Measurements from ENCODE around the gene PRIMA1.

Gene PRIMA1

GRCh38 chr14:93688820-93689219 is 99.5 kb downstream of the PRIMA1 start:
- no peak for TF ChIP-seq EZH2 (IDR thresholded peaks at IDR 0.05; ENCODE audit: borderline replicate concordance, low read length)
- H3K79me2 ChIP-seq (ENCODE audit: insufficient read depth, low read length) = no peaks in the 10 kb centered on the region
- H4K20me1 ChIP-seq (ENCODE audit: insufficient read depth, low read length) = no peaks in the 10 kb centered on the region
- no peak overlapping the region for H3K27ac ChIP-seq (ENCODE audit: low read depth, low read length, poor library complexity, severe bottlenecking)
- H3K9me3 ChIP-seq (ENCODE audit: low read length) = no peaks in the 10 kb centered on the region
- no peaks in the 10 kb centered on the region for H3K36me3 ChIP-seq (ENCODE audit: insufficient read depth, low read length)
- no peaks in the 10 kb centered on the region for H3K9me2 ChIP-seq (ENCODE audit: low read depth, low read length)
- no peaks in the 10 kb centered on the region for H3K27me3 ChIP-seq (ENCODE audit: insufficient read depth, low read length)
- no peak overlapping the region for H3K4me2 ChIP-seq (ENCODE audit: low read length)
- H3K4me1 ChIP-seq (ENCODE audit: insufficient read depth, low read length, severe bottlenecking) = no peaks in the 10 kb centered on the region
- no peak overlapping the region for H3K9ac ChIP-seq (ENCODE audit: low read length)
- no peak overlapping the region for H2AFZ ChIP-seq (ENCODE audit: low read length)
- no peaks in the 10 kb centered on the region for H3F3A ChIP-seq (ENCODE audit: insufficient read depth, low read length)
- H3K4me3 ChIP-seq (ENCODE audit: low read depth, low read length, poor library complexity, severe bottlenecking) = no peak overlapping the region

- no peak for TF ChIP-seq EZH2 (IDR thresholded peaks at IDR 0.05; ENCODE audit: borderline replicate concordance, low read length)
- no peak for TF ChIP-seq CTCF (IDR thresholded peaks at IDR 0.05; ENCODE audit: low read length)
- no peak overlapping the region for H3K9ac ChIP-seq (ENCODE audit: low read length)
- no peaks in the 10 kb centered on the region for H3K36me3 ChIP-seq (ENCODE audit: insufficient read depth, low read length)
- no peaks in the 10 kb centered on the region for H3K27me3 ChIP-seq (ENCODE audit: insufficient read depth, low read length)
- no peaks in the 10 kb centered on the region for H3K79me2 ChIP-seq (ENCODE audit: insufficient read depth, low read length)
- H3F3A ChIP-seq (ENCODE audit: insufficient read depth, low read length) = no peaks in the 10 kb centered on the region
- no peak overlapping the region for H2AFZ ChIP-seq (ENCODE audit: low read length)
- H4K20me1 ChIP-seq (ENCODE audit: insufficient read depth, low read length) = no peaks in the 10 kb centered on the region
- H3K9me2 ChIP-seq (ENCODE audit: low read depth, low read length) = no peaks in the 10 kb centered on the region
- H3K9me3 ChIP-seq (ENCODE audit: low read length) = no peaks in the 10 kb centered on the region
- H3K4me1 ChIP-seq (ENCODE audit: insufficient read depth, low read length, severe bottlenecking) = no peaks in the 10 kb centered on the region
- H3K4me3 ChIP-seq (ENCODE audit: low read depth, low read length, poor library complexity, severe bottlenecking) = no peak overlapping the region
- no peak overlapping the region for H3K4me2 ChIP-seq (ENCODE audit: low read length)
- H3K27ac ChIP-seq (ENCODE audit: low read depth, low read length, poor library complexity, severe bottlenecking) = no peak overlapping the region
Measured at GRCh38 chr14:93688239-93688666, 100.0 kb downstream of the PRIMA1 start.

- no peaks in the 10 kb centered on the region for H3K9me2 ChIP-seq (ENCODE audit: low read depth, low read length)
- no peaks in the 10 kb centered on the region for H3K36me3 ChIP-seq (ENCODE audit: insufficient read depth, low read length)
- no peak for TF ChIP-seq CTCF (IDR thresholded peaks at IDR 0.05; ENCODE audit: low read length)
- no peak overlapping the region for H3K4me3 ChIP-seq (ENCODE audit: low read depth, low read length, poor library complexity, severe bottlenecking)
- H3F3A ChIP-seq (ENCODE audit: insufficient read depth, low read length) = no peaks in the 10 kb centered on the region
- no peaks in the 10 kb centered on the region for H3K9me3 ChIP-seq (ENCODE audit: low read length)
- no peak overlapping the region for H3K9ac ChIP-seq (ENCODE audit: low read length)
- no peak overlapping the region for H2AFZ ChIP-seq (ENCODE audit: low read length)
- no peaks in the 10 kb centered on the region for H3K4me1 ChIP-seq (ENCODE audit: insufficient read depth, low read length, severe bottlenecking)
- H3K79me2 ChIP-seq (ENCODE audit: insufficient read depth, low read length) = no peaks in the 10 kb centered on the region
- no peaks in the 10 kb centered on the region for H4K20me1 ChIP-seq (ENCODE audit: insufficient read depth, low read length)
- H3K27me3 ChIP-seq (ENCODE audit: insufficient read depth, low read length) = no peaks in the 10 kb centered on the region
- H3K27ac ChIP-seq (ENCODE audit: low read depth, low read length, poor library complexity, severe bottlenecking) = no peak overlapping the region
- H3K4me2 ChIP-seq (ENCODE audit: low read length) = no peak overlapping the region
Measured at GRCh38 chr14:93686268-93686667, 102.0 kb downstream of the PRIMA1 start.

GRCh38 chr14:93685121-93685895 is 103.0 kb downstream of the PRIMA1 start:
- Histone ChIP-seq H3K27ac (ENCODE audit: low read depth, low read length, poor library complexity, severe bottlenecking) (no peak overlapping the region), H3K27me3 (ENCODE audit: insufficient read depth, low read length) (no peaks in the 10 kb centered on the region), H4K20me1 (ENCODE audit: insufficient read depth, low read length) (no peaks in the 10 kb centered on the region), H3K9ac (ENCODE audit: low read length) (no peak overlapping the region), H3F3A (ENCODE audit: insufficient read depth, low read length) (no peaks in the 10 kb centered on the region), H3K79me2 (ENCODE audit: insufficient read depth, low read length) (no peaks in the 10 kb centered on the region), H3K4me3 (ENCODE audit: low read depth, low read length, poor library complexity, severe bottlenecking) (no peak overlapping the region), H3K4me2 (ENCODE audit: low read length) (no peak overlapping the region), H3K4me1 (ENCODE audit: insufficient read depth, low read length, severe bottlenecking) (no peaks in the 10 kb centered on the region), H3K9me2 (ENCODE audit: low read depth, low read length) (no peaks in the 10 kb centered on the region), H2AFZ (ENCODE audit: low read length) (no peak overlapping the region), H3K9me3 (ENCODE audit: low read length) (no peaks in the 10 kb centered on the region), H3K36me3 (ENCODE audit: insufficient read depth, low read length) (no peaks in the 10 kb centered on the region)
- TF ChIP-seq EZH2 (IDR thresholded peaks at IDR 0.05; ENCODE audit: borderline replicate concordance, low read length) = no peak
- no peak for TF ChIP-seq CTCF (IDR thresholded peaks at IDR 0.05; ENCODE audit: low read length)
